Prostate gland (tissue), 2 donors: ENCODE data around the gene SP8.

ENCODE experiments used
- CTCF ChIP-seq, 4 experiments: fragments of 200-600 bp in 2 of 4; fragments of 450-650 bp in 2 of 4; sonication (generic) in 2 of 4; IDR thresholded peaks; 1 replicate in 3 of 4; 2 replicates in 1 of 4; pipeline ENCODE4 v1.5.1; 2016 to 2019; ENCODE audit warnings: antibody characterized with exemption in 4 of 4, mild to moderate bottlenecking in 2 of 4, moderate library complexity in 2 of 4
- POLR2AphosphoS5 ChIP-seq: sonication (generic); formaldehyde crosslinking; IDR thresholded peaks from one replicate; pipeline ENCODE4 v1.6.1; 2017; ENCODE audit warnings: antibody characterized with exemption

GRCh38 chr7:20744954-20745446 lies 41.7 kb downstream of the SP8 start:
- TF ChIP-seq CTCF (IDR thresholded peaks at IDR 0.05): no peak
- TF ChIP-seq POLR2AphosphoS5: no peak
